Measurements from ENCODE around the gene CCDC201. TPM values are rescaled to one million over a fixed set of nuclear protein-coding genes. Genes with fewer than 3 reads are reported as not detected.

CCDC201 gene
- total and polyA plus RNA-seq, 2 of the 8 experiments (the other 6 are each of a cell fraction or from before 2014, with no cell fraction given) = not detected

GRCh38 chr7:45889367-45890067 is 16.6 kb upstream of the CCDC201 start (continued):
- no peak for TF ChIP-seq YY1 (IDR thresholded peaks at IDR 0.05; ENCODE audit: low read depth, low read length)
- TF ChIP-seq HDAC6 (IDR thresholded peaks at IDR 0.05; ENCODE audit: low read depth, low read length) = no peak
- TF ChIP-seq KDM1A (IDR thresholded peaks at IDR 0.05; ENCODE audit: borderline replicate concordance, low read length) = no peak
- TF ChIP-seq BRCA1 (IDR thresholded peaks at IDR 0.05; ENCODE audit: low read depth, low read length) = no peak
- TF ChIP-seq CTCF (IDR thresholded peaks at IDR 0.05; ENCODE audit: control extremely low read depth in 1 of 3, insufficient read depth in 1 of 3, low read depth in 1 of 3, low read length in 3 of 3) = no peak

All from H1 (cell line).